Measurements from ENCODE around the gene KSR2.

The KSR2 gene

DNA sequence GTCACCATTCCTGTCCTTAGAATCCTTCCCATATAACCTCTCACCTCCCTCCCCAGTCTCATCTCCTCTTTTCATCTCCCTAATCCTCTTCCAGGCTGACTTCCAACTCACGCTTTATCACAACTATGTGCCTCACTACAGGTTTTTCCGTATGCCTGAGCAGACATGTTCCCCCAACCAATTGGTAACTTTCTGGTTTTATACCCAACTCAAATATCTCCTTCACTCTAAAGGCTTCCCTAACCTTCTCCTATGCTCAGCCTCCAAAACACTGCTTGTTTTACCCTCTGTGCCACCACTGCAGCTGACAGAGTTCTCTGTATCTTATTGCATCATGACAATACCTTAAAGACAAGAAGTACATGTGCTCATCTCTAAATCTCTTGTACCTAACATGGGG lies 139.7 kb downstream of the KSR2 start:
- CTCF ChIA-PET, result no interaction called here
- H3K27ac ChIP-seq, result no peak overlapping the region
- DNase-seq (ENCODE audit: low spot score), result no peak
- TF ChIP-seq, protein P1, sequence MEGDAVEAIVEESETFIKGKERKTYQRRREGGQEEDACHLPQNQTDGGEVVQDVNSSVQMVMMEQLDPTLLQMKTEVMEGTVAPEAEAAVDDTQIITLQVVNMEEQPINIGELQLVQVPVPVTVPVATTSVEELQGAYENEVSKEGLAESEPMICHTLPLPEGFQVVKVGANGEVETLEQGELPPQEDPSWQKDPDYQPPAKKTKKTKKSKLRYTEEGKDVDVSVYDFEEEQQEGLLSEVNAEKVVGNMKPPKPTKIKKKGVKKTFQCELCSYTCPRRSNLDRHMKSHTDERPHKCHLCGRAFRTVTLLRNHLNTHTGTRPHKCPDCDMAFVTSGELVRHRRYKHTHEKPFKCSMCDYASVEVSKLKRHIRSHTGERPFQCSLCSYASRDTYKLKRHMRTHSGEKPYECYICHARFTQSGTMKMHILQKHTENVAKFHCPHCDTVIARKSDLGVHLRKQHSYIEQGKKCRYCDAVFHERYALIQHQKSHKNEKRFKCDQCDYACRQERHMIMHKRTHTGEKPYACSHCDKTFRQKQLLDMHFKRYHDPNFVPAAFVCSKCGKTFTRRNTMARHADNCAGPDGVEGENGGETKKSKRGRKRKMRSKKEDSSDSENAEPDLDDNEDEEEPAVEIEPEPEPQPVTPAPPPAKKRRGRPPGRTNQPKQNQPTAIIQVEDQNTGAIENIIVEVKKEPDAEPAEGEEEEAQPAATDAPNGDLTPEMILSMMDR (conservative IDR thresholded peaks at IDR 0.05; ENCODE audit: low read depth), result no peak
- POLR2A ChIA-PET (ENCODE audit: low non-redundant PET), result no interaction called here

DNA sequence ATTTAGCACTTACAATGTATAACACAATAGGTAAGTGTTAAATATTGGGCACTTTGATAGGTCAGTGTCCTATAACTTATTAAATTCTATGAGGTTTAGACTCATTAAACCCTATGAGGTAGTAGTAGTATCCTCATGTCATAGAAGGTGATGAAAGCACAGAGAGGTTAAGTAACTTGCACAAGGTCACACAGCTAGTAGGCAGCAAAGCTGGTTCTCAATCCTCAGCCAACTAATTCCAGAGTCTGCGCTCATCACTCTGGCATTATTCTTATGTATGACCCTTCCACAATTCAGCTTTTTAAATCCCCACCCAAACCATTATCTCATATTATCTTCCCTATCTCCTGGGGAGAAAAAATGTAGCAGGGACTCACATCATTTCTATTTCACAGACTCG lies 141.1 kb downstream of the KSR2 start:
- DNase-seq (ENCODE audit: low spot score), result no peak
- CTCF ChIA-PET, result interaction anchor here (0.6 to 1.7 kb wide), 4 partner anchors 9 to 607 kb away, joined by 3 to 4 read pairs (median 4); no protein-coding TSS in a partner anchor
- POLR2A ChIA-PET (ENCODE audit: low non-redundant PET), result no interaction called here

DNA sequence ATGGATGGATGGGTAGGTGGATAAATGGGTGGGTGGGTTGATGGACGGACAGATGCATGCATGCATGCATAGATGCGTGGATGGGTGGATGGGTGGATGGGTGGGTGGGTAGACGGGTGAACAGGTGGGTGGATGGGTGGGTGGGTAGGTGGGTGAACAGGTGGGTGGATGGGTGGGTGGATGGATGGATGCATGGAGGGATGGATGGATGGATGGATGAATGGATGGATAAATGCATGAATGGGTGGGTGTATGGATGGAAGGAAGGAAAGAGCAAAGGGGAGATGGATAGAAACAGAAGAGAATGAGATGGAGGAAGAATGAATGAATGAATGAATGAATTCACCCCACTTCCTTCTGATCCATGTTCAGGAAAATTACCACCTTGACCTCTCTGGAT lies 143.0 kb downstream of the KSR2 start:
- CTCF ChIA-PET, result no interaction called here
- POLR2A ChIA-PET (ENCODE audit: low non-redundant PET), result no interaction called here

More for the DNA sequence above, 141.1 kb downstream of the KSR2 start:
- no peak overlapping the region for H3K27ac ChIP-seq
- TF ChIP-seq, protein P1 (conservative IDR thresholded peaks at IDR 0.05; ENCODE audit: low read depth), result no peak

DNA sequence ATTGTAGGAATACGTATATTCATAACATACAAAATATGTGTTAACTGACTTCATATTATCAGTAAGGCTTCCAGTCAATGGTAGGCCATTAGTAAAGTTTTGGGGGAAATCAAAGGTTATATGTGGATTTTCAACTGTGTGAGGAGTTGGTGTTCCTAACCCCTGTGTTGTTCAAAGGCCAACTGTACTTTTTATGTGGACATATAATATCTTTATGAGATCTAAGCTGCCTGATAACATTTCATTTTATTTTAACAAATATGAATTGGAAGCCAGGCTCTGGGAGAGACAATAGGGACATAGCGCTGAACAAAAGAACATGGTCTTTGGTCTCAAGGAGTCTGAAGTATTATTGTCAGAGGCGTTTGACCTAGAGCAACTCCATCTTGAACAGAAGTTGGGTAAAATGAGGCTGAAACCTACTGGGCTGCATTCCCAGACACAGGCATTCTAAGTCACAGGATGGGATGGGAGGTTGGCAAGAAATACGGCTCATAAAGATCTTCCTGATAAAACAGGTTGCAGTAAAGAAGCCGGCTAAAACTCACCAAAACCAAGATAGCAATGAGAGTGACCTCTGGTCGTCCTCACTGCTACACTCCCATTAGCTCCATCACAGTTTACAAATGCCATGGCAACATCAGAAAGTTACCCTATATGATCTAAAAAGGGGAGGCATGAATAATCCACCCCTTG lies 147.2 kb downstream of the KSR2 start:
- ChIA-PET CTCF (no interaction called here), POLR2A (ENCODE audit: low non-redundant PET) (no interaction called here)
- TF ChIP-seq, protein P1 (conservative IDR thresholded peaks at IDR 0.05; ENCODE audit: low read depth), result no peak
- H3K27ac ChIP-seq, result no peak overlapping the region
- no peak for DNase-seq (ENCODE audit: low spot score)

More for the DNA sequence above, 143.0 kb downstream of the KSR2 start:
- TF ChIP-seq, protein P1 (conservative IDR thresholded peaks at IDR 0.05; ENCODE audit: low read depth), result no peak
- DNase-seq (ENCODE audit: low spot score), result no peak
- no peak overlapping the region for H3K27ac ChIP-seq

DNA sequence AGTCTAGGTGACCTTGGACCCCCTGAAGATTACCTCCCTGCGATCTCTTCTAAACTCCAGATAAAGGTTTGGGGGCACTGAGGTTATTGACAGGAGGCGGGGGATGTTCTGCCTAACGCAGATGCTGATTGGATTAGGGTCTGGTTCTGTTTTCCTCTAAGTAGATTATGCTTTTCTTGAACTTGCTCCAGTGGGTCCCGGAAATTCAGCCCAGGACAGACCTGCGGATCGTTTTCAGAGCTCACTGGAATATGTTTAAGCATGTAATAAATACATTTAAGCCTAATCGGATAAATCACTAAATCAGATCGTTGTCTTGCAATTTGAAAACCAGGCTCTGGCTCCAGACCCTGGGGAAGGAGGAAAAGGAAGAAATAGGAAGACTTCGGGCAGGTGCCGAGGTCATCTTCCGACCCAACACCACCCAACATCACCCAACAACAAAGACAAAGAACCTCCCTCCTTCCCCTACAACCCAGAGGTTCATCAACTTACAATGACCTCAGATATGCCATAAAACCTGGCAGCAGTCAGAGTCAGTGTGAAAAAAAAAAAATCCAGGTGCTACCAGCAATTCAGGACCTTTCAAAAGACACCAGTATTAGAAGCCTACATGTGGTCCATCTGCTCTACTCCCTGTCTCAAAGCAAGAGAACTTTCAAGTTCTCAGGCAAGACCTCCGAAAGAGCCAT lies 148.4 kb downstream of the KSR2 start:
- no peak overlapping the region for H3K27ac ChIP-seq
- ChIA-PET CTCF (interaction anchor here (0.6 kb wide), 1 partner anchor 35 kb away, joined by 7 read pairs; no protein-coding TSS in a partner anchor), POLR2A (ENCODE audit: low non-redundant PET) (no interaction called here)
- DNase-seq (ENCODE audit: low spot score), result no peak
- TF ChIP-seq, protein P1 (conservative IDR thresholded peaks at IDR 0.05; ENCODE audit: low read depth), result no peak

DNA sequence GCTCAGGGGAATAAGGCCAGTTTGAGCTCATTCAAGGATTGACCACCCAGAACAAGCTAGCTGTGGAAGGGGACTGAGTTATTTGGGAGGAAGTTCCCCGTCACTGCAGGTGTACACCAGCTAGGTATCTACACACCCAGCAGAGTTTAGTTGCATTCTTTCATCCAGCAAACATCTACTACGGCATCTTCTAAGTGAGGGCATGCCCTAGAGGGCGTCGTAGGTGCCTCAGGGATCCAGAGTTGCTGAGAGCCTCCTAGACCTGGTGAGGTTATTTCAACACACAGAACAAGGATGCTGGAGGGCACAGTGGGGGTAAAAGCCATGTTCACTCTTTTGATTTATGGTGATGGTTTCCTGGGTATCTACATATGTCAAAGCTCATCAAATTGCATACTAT lies 149.6 kb downstream of the KSR2 start:
- no peak overlapping the region for H3K27ac ChIP-seq
- no peak for DNase-seq (ENCODE audit: low spot score)
- CTCF ChIA-PET, result no interaction called here
- POLR2A ChIA-PET (ENCODE audit: low non-redundant PET), result no interaction called here
- TF ChIP-seq, protein P1 (conservative IDR thresholded peaks at IDR 0.05; ENCODE audit: low read depth), result no peak

All from RWPE1 (cell line).